Endothelial cell of umbilical vein (primary cell): ENCODE data around the gene ARHGAP21.

Experiments used
- EZH2 ChIP-seq: IDR thresholded peaks from 2 replicates; pipeline ENCODE4 v1.6.1; 2012; ENCODE audit warnings: borderline replicate concordance, low read depth, mild to moderate bottlenecking, moderate library complexity, low read length, inconsistent platforms; ENCODE audit not compliant: severe bottlenecking
- POLR2A ChIP-seq: IDR thresholded peaks from 2 replicates; pipeline ENCODE4 v1.6.1; 2012; ENCODE audit warnings: low read depth, mild to moderate bottlenecking, control low read depth, low read length
- POLR2AphosphoS5 ChIP-seq: IDR thresholded peaks from 2 replicates; pipeline ENCODE4 v1.6.1; 2012; ENCODE audit warnings: low read depth, mild to moderate bottlenecking, control low read depth, low read length, moderate library complexity; ENCODE audit not compliant: insufficient read depth
- TF ChIP-seq, protein P1 (sequence below), 2 donors: IDR thresholded peaks; 1 replicate in 1 of 2; 2 replicates in 1 of 2; pipeline ENCODE4 v1.5.1; 2011; ENCODE audit warnings: low read length in 2 of 2, mild to moderate bottlenecking in 2 of 2, moderate library complexity in 2 of 2, control low read depth in 1 of 2, inconsistent platforms in 1 of 2, low read depth in 1 of 2; ENCODE audit not compliant: insufficient read depth in 1 of 2; ENCODE audit errors: extremely low read depth in 1 of 2

DNA sequence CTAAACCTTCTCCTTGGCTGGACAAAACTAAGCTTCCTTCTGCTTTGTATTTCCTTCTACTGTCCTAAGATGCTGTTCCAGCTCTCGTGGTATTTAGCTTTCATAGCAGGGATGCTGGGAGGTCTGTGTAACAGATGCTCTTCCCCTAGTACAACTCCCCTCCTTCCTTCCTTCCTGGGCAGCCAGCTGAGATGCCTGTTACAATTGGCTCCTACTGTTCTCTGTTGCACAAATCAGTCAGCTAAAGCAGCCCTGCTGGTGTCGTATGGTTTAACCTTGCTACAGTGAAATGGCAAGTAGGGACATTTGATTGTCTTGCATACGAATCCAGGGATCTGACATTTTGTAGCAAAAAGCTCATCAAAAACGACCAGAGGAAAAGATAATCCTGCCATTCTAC is 143.8 kb downstream of the ARHGAP21 start:
- TF ChIP-seq, protein P1, sequence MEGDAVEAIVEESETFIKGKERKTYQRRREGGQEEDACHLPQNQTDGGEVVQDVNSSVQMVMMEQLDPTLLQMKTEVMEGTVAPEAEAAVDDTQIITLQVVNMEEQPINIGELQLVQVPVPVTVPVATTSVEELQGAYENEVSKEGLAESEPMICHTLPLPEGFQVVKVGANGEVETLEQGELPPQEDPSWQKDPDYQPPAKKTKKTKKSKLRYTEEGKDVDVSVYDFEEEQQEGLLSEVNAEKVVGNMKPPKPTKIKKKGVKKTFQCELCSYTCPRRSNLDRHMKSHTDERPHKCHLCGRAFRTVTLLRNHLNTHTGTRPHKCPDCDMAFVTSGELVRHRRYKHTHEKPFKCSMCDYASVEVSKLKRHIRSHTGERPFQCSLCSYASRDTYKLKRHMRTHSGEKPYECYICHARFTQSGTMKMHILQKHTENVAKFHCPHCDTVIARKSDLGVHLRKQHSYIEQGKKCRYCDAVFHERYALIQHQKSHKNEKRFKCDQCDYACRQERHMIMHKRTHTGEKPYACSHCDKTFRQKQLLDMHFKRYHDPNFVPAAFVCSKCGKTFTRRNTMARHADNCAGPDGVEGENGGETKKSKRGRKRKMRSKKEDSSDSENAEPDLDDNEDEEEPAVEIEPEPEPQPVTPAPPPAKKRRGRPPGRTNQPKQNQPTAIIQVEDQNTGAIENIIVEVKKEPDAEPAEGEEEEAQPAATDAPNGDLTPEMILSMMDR (IDR thresholded peaks at IDR 0.05; ENCODE audit: extremely low read depth in 1 of 2, insufficient read depth in 1 of 2, low read depth in 1 of 2, low read length in 2 of 2), result no peak
- TF ChIP-seq POLR2A (no peak), POLR2AphosphoS5 (no peak), EZH2 (no peak)
